ENCODE data around the gene PTTG2.

DNA sequence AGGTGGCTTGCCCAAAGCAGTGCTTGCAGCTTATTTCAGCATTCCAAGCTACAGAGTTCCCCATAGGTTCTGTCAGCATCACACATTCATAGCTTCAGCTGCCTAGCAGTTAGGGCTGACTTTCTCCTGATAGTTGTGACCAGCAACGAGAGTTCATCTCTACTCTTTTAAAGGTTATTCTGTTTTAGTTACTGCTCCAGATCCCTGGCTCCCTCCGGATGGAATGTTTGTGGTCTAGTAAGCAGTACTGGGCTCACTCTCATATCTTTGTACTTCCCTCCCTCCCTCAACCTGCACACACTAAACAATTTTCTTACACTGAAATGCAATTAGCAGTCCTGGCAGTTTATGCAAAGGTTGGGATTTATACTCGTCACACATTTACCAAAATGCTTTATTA is 43.9 kb downstream of the PTTG2 start:
- TF ChIP-seq, protein P1, sequence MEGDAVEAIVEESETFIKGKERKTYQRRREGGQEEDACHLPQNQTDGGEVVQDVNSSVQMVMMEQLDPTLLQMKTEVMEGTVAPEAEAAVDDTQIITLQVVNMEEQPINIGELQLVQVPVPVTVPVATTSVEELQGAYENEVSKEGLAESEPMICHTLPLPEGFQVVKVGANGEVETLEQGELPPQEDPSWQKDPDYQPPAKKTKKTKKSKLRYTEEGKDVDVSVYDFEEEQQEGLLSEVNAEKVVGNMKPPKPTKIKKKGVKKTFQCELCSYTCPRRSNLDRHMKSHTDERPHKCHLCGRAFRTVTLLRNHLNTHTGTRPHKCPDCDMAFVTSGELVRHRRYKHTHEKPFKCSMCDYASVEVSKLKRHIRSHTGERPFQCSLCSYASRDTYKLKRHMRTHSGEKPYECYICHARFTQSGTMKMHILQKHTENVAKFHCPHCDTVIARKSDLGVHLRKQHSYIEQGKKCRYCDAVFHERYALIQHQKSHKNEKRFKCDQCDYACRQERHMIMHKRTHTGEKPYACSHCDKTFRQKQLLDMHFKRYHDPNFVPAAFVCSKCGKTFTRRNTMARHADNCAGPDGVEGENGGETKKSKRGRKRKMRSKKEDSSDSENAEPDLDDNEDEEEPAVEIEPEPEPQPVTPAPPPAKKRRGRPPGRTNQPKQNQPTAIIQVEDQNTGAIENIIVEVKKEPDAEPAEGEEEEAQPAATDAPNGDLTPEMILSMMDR (optimal IDR thresholded peaks at IDR 0.05 in 1 of 3, IDR thresholded peaks at IDR 0.05 in 1 of 3, conservative IDR thresholded peaks at IDR 0.05 in 1 of 3; ENCODE audit: extremely low read depth in 1 of 3, insufficient read depth in 2 of 3, low read length in 3 of 3) = no peak
- no peak for TF ChIP-seq EZH2 (IDR thresholded peaks at IDR 0.05; ENCODE audit: low read length)
